OCI-LY7 (cell line): ENCODE results near the gene TMEM123. TPM values are rescaled to one million over a fixed set of nuclear protein-coding genes. Genes with fewer than 3 reads are reported as not detected.

Source experiments
- BruUV-seq: library from RNA; stranded (reverse); fragments of 400-500 nt; replicated peaks from 2 replicates; lab custom pipeline; 2021; lab: Mats Ljungman, UMichigan
- CTCF ChIA-PET: fragments of 300-600 bp; sonication (Branson Sonifier 250); formaldehyde crosslinking; loops from one replicate; lab custom pipeline; 2022; ENCODE audit warnings: antibody characterized with exemption; ENCODE audit not compliant: unreplicated experiment; lab: Charles Lee
- POLR2A ChIA-PET: fragments of 300-600 bp; sonication (Branson Sonifier 250); formaldehyde crosslinking; loops from one replicate; lab custom pipeline; 2022; ENCODE audit warnings: antibody characterized with exemption; lab: Charles Lee
- DNase-seq: peaks from one replicate; pipeline ENCODE4 v3.0.0-alpha.2; 2015; ENCODE audit warnings: low spot score
- H2AFZ ChIP-seq: fragments of 200-600 bp; sonication (generic), shearing (Covaris generic); 2 replicates; pipeline ENCODE4 v1.6.1; 2014; ENCODE audit warnings: mild to moderate bottlenecking, antibody characterized with exemption, low read length, moderate library complexity
- H3K27ac ChIP-seq: fragments of 200-600 bp; sonication (generic); 2 replicates; pipeline ENCODE4 v1.5.1; 2014; ENCODE audit warnings: mixed run types, low read depth, mild to moderate bottlenecking, moderate library complexity, low read length, inconsistent platforms; ENCODE audit not compliant: poor library complexity, severe bottlenecking
- H3K36me3 ChIP-seq: fragments of 200-600 bp; sonication (generic); 2 replicates; pipeline ENCODE4 v1.6.1; 2014; ENCODE audit warnings: mild to moderate bottlenecking, antibody characterized with exemption, low read length, moderate library complexity, mixed read lengths; ENCODE audit not compliant: insufficient read depth
- H3K4me1 ChIP-seq: fragments of 200-600 bp; sonication (generic); 2 replicates; pipeline ENCODE4 v1.5.1; 2014; ENCODE audit warnings: mild to moderate bottlenecking, low read length; ENCODE audit not compliant: insufficient read depth, poor library complexity, severe bottlenecking
- H3K4me2 ChIP-seq: fragments of 200-600 bp; sonication (generic); 2 replicates; pipeline ENCODE4 v1.6.1; 2014; ENCODE audit warnings: mild to moderate bottlenecking, low read length
- H3K4me3 ChIP-seq: fragments of 200-600 bp; sonication (generic); 2 replicates; pipeline ENCODE4 v1.5.1; 2014; ENCODE audit warnings: mild to moderate bottlenecking, low read depth, low read length; ENCODE audit not compliant: poor library complexity, severe bottlenecking
- H3K79me2 ChIP-seq: fragments of 200-600 bp; sonication (generic); 2 replicates; pipeline ENCODE4 v1.6.1; 2016; ENCODE audit warnings: low read depth, mild to moderate bottlenecking, low read length, moderate library complexity, mixed read lengths; ENCODE audit not compliant: insufficient read depth
- H3K9me2 ChIP-seq: fragments of 200-600 bp; sonication (generic); 2 replicates; pipeline ENCODE4 v1.6.1; 2016; ENCODE audit warnings: mild to moderate bottlenecking, low read length, mixed read lengths; ENCODE audit not compliant: insufficient read depth
- H3K9me3 ChIP-seq: fragments of 200-600 bp; sonication (generic); 2 replicates; pipeline ENCODE4 v1.6.1; 2014; ENCODE audit warnings: mild to moderate bottlenecking, mixed run types, low read length, mixed read lengths
- H4K20me1 ChIP-seq: fragments of 200-600 bp; sonication (generic); 2 replicates; pipeline ENCODE4 v1.6.1; 2014; ENCODE audit warnings: mild to moderate bottlenecking, antibody characterized with exemption, low read length, moderate library complexity, mixed read lengths; ENCODE audit not compliant: insufficient read depth
- CTCF ChIP-seq: fragments of 200-600 bp; sonication (generic); conservative IDR thresholded peaks from 2 replicates; pipeline ENCODE4 v1.5.1; 2014; ENCODE audit warnings: mild to moderate bottlenecking, antibody characterized with exemption, low read length, moderate library complexity, mixed read lengths
- EZH2phosphoT487 ChIP-seq: fragments of 200-600 bp; sonication (generic); IDR thresholded peaks from 2 replicates; pipeline ENCODE4 v1.6.1; 2018; ENCODE audit warnings: low read depth, borderline replicate concordance, mild to moderate bottlenecking, mixed run types, antibody characterized with exemption, low read length, moderate library complexity, mixed read lengths
- intact Hi-C: fragments of 100-400 bp; cut with micrococcal nuclease; formaldehyde crosslinking; loops from one replicate; pipeline ENCODE4 v1.10.0; 2022; ENCODE audit not compliant: unreplicated experiment
- total RNA-seq, 2 experiments: library from RNA; depleted of rRNA in 1 of 2; stranded (reverse); fragments of >200 nt in 1 of 2; shearing (Covaris generic) in 1 of 2; gene quantifications; 2 replicates each; pipeline ENCODE4 v1.2.3, GENCODE V29; 2014 to 2022

TMEM123 gene
- total RNA-seq, 2 experiments from 2014 or later: 127 to 232 TPM

- Histone ChIP-seq H3K4me1 (peaks cover 4% of the 10 kb centered on the region), H3K9me3 (no peaks in the 10 kb centered on the region), H3K79me2 (no peaks in the 10 kb centered on the region), H2AFZ (no peak overlapping the region), H3K27ac (no peak overlapping the region), H3K4me3 (no peak overlapping the region), H4K20me1 (no peaks in the 10 kb centered on the region), H3K4me2 (no peak overlapping the region), H3K36me3 (no peaks in the 10 kb centered on the region), H3K9me2 (no peaks in the 10 kb centered on the region)
- BruUV-seq: no TSS peak
- CTCF ChIA-PET: interaction anchor here (0.9 kb wide), 1 partner anchor 59 kb away, joined by 3 read pairs; no protein-coding TSS in a partner anchor
- no peak for TF ChIP-seq EZH2phosphoT487
- no peak for TF ChIP-seq CTCF
- intact Hi-C loops: loop anchor here (5.0 kb wide), 1 partner anchor 167 kb away; no protein-coding TSS in a partner anchor
- POLR2A ChIA-PET: interaction anchor here (0.6 to 1.7 kb wide), 8 partner anchors 8 to 158 kb away, joined by 3 to 6 read pairs (median 4); no protein-coding TSS in a partner anchor
- DNase-seq: no peak
Measured at GRCh38 chr11:102499931-102500330, 47.4 kb upstream of the TMEM123 start.

- Histone ChIP-seq H3K9me2 (no peaks in the 10 kb centered on the region), H3K79me2 (no peaks in the 10 kb centered on the region), H3K9me3 (no peaks in the 10 kb centered on the region), H4K20me1 (no peaks in the 10 kb centered on the region), H3K27ac (no peak overlapping the region), H2AFZ (no peak overlapping the region), H3K4me1 (peaks cover 8% of the 10 kb centered on the region), H3K4me2 (no peak overlapping the region), H3K4me3 (no peak overlapping the region), H3K36me3 (no peaks in the 10 kb centered on the region)
- DNase-seq: no peak
- ChIA-PET POLR2A (interaction anchor here (0.6 to 1.7 kb wide), 13 partner anchors 9 to 781 kb away, joined by 3 to 12 read pairs (median 4); no protein-coding TSS in a partner anchor), CTCF (interaction anchor here (0.9 kb wide), 2 partner anchors 60 to 105 kb away, joined by 3 read pairs; no protein-coding TSS in a partner anchor)
- no TSS peak for BruUV-seq
- intact Hi-C loops: loop anchor here (5.0 kb wide), 1 partner anchor 168 kb away; no protein-coding TSS in a partner anchor
- TF ChIP-seq EZH2phosphoT487 (no peak), CTCF (no peak)
Measured at GRCh38 chr11:102499151-102499550, 46.6 kb upstream of the TMEM123 start.

- H3K36me3 ChIP-seq: no peaks in the 10 kb centered on the region
- H4K20me1 ChIP-seq: no peaks in the 10 kb centered on the region
- H3K4me2 ChIP-seq: no peak overlapping the region
- peaks cover 19% of the 10 kb centered on the region for H3K4me1 ChIP-seq
- intact Hi-C loops: loop anchor here (5.0 kb wide), 1 partner anchor 170 kb away; no protein-coding TSS in a partner anchor
- DNase-seq: no peak
- no peak overlapping the region for H3K27ac ChIP-seq
- H3K79me2 ChIP-seq: no peaks in the 10 kb centered on the region
- no peaks in the 10 kb centered on the region for H3K9me2 ChIP-seq
- no peaks in the 10 kb centered on the region for H3K9me3 ChIP-seq
- ChIA-PET CTCF (no interaction called here), POLR2A (interaction anchor here (0.8 to 1.0 kb wide), 2 partner anchors 122 to 181 kb away, joined by 3 read pairs; no protein-coding TSS in a partner anchor)
- TF ChIP-seq EZH2phosphoT487: no peak
- TF ChIP-seq CTCF: no peak
- H2AFZ ChIP-seq: no peak overlapping the region
- BruUV-seq: no TSS peak
- H3K4me3 ChIP-seq: no peak overlapping the region
Measured at GRCh38 chr11:102497061-102497460, 44.5 kb upstream of the TMEM123 start.
